SU-DHL-6 (cell line): Measurements from ENCODE around the gene COL27A1.
"Not testable (repeated sequence)": the region's sequence is repeated elsewhere in the genome, so short reads cannot be mapped to it uniquely, and the experiment has no call there.

Experiments used
- H2AFZ ChIP-seq: fragments of 200-600 bp; sonication (generic); 2 replicates; pipeline ENCODE4 v1.6.1; 2014; ENCODE audit warnings: low read depth, mild to moderate bottlenecking, moderate library complexity, mixed read lengths, antibody characterized with exemption, low read length; ENCODE audit not compliant: severe bottlenecking
- H3F3A ChIP-seq: fragments of 200-600 bp; shearing (Covaris generic); 2 replicates; pipeline ENCODE4 v1.6.0; 2016; ENCODE audit warnings: antibody characterized with exemption, mild to moderate bottlenecking; ENCODE audit not compliant: insufficient read depth
- H3K27ac ChIP-seq: fragments of 200-600 bp; sonication (generic); 2 replicates; pipeline ENCODE4 v1.5.1; 2016; ENCODE audit warnings: low read depth, mild to moderate bottlenecking, low read length, moderate library complexity, mixed read lengths
- H3K27me3 ChIP-seq: fragments of 200-600 bp; sonication (generic), shearing (Covaris generic); 2 replicates; pipeline ENCODE4 v1.6.0; 2014; ENCODE audit warnings: mild to moderate bottlenecking, low read length
- H3K36me3 ChIP-seq: fragments of 200-600 bp; sonication (generic); 2 replicates; pipeline ENCODE4 v1.6.1; 2014; ENCODE audit warnings: mild to moderate bottlenecking, low read length, mixed read lengths
- H3K4me2 ChIP-seq: fragments of 300-600, 200-600 bp; shearing (Covaris generic), sonication (generic); 2 replicates; pipeline ENCODE4 v1.6.0; 2014; ENCODE audit warnings: low read length, low read depth, mild to moderate bottlenecking; ENCODE audit not compliant: poor library complexity, severe bottlenecking
- H3K4me3 ChIP-seq: fragments of 200-600 bp; sonication (generic); 2 replicates; pipeline ENCODE4 v1.5.1; 2014; ENCODE audit warnings: antibody characterized with exemption, low read length, mild to moderate bottlenecking, mixed read lengths; ENCODE audit not compliant: insufficient read depth, poor library complexity, severe bottlenecking
- H3K79me2 ChIP-seq: fragments of 200-600 bp; sonication (generic); 2 replicates; pipeline ENCODE4 v1.6.1; 2014; ENCODE audit warnings: mild to moderate bottlenecking, low read length, moderate library complexity; ENCODE audit not compliant: insufficient read depth
- H3K9ac ChIP-seq: fragments of 200-600 bp; sonication (generic); 2 replicates; pipeline ENCODE4 v1.7.0; 2014; ENCODE audit warnings: mild to moderate bottlenecking, low read length
- H3K9me2 ChIP-seq: fragments of 200-600 bp; sonication (generic); replicated peaks from 2 replicates; pipeline ENCODE4 v1.6.1; 2014; ENCODE audit warnings: low read length; ENCODE audit not compliant: insufficient read depth
- H3K9me3 ChIP-seq: fragments of 200-600 bp; sonication (generic); 2 replicates; pipeline ENCODE4 v1.6.1; 2014; ENCODE audit warnings: low read length, mixed read lengths; ENCODE audit not compliant: insufficient read depth
- H4K20me1 ChIP-seq: fragments of 200-600 bp; sonication (generic); 2 replicates; pipeline ENCODE4 v1.6.1; 2014; ENCODE audit warnings: low read depth, mild to moderate bottlenecking, antibody characterized with exemption, low read length, moderate library complexity, mixed read lengths
- EZH2phosphoT487 ChIP-seq: fragments of 200-600 bp; sonication (generic), shearing (Covaris generic); conservative IDR thresholded peaks from 2 replicates; pipeline ENCODE4 v1.6.1; 2018; ENCODE audit warnings: mild to moderate bottlenecking, antibody characterized with exemption, low read length, moderate library complexity, mixed read lengths
- TF ChIP-seq, protein P1 (sequence below): fragments of 200-600 bp; sonication (generic); IDR thresholded peaks from one replicate; pipeline ENCODE4 v1.5.1; 2017; ENCODE audit warnings: antibody characterized with exemption, mild to moderate bottlenecking, low read length, moderate library complexity; ENCODE audit not compliant: insufficient read depth, poor library complexity, severe bottlenecking

COL27A1 gene

DNA sequence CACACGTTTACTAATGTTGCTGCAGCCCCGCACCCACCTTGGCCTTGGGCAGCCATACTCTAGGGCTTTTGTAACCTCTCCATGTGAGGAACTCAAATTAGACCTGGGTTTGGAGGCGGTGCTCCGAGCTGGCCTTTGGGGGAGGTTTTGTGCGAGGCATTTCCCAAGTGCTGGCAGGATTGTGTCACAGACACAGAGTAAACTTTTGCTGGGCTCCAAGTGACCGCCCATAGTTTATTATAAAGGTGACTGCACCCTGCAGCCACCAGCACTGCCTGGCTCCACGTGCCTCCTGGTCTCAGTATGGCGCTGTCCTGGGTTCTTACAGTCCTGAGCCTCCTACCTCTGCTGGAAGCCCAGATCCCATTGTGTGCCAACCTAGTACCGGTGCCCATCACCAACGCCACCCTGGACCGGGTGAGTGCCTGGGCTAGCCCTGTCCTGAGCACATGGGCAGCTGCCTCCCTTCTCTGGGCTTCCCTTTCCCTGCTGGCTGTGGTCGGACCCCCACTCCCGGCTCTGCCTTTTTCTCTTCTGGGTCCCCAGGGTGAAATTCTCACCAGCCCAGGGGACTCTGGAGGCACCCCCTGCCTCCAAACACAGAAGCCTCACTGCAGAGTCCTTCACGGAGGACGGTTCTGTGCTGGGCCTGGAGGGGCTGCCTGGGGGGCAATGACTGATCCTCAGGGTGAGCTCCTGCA, 167.6 kb downstream of the COL27A1 start, which contains the start of gene ORM1:
Gene ORM1, plus strand, starts transcription at position 268 of the 701 bp plus-strand sequence. Its CDS starts 36 bp downstream, at position 304.
- H3K36me3 ChIP-seq, H3K4me3 ChIP-seq, H3K4me2 ChIP-seq, H3K79me2 ChIP-seq, H3F3A ChIP-seq, H3K9ac ChIP-seq, H3K9me2 ChIP-seq, H3K27ac ChIP-seq, H2AFZ ChIP-seq, H4K20me1 ChIP-seq, H3K27me3 ChIP-seq, H3K9me3 ChIP-seq: not testable (repeated sequence)

DNA sequence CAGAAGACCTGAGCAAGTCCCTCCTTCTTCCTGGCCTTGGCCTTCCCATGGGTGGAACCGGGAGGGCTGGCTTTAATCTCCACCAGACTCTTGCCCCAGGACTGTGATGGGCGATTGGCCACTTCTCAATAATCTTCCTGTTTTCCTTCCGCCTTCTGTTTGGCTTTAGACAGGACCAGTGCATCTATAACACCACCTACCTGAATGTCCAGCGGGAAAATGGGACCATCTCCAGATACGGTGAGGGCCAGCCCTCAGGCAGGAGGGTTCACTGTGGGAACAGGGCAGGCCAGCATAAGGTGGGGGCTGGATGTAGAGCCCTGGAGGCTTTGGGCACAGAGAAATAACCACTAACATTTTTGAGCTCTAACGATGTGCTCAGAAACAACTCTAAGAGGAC, 168.5 kb downstream of the COL27A1 start:
- H3F3A ChIP-seq, H3K27ac ChIP-seq, H3K36me3 ChIP-seq, H3K9ac ChIP-seq, H2AFZ ChIP-seq, H3K9me3 ChIP-seq, H4K20me1 ChIP-seq, H3K4me3 ChIP-seq, H3K79me2 ChIP-seq, H3K27me3 ChIP-seq, H3K4me2 ChIP-seq, H3K9me2 ChIP-seq: not testable (repeated sequence)

GRCh38 chr9:114324492-114324891, 169.2 kb downstream of the COL27A1 start:
- Histone ChIP-seq H3F3A (no peaks in the 10 kb centered on the region), H3K4me2 (no peak overlapping the region), H4K20me1 (no peaks in the 10 kb centered on the region), H3K4me3 (no peak overlapping the region), H3K27ac (no peak overlapping the region), H3K79me2 (no peaks in the 10 kb centered on the region), H2AFZ (no peak overlapping the region), H3K9me2 (no peaks in the 10 kb centered on the region), H3K36me3 (no peaks in the 10 kb centered on the region), H3K9me3 (no peaks in the 10 kb centered on the region), H3K9ac (no peak overlapping the region), H3K27me3 (no peaks in the 10 kb centered on the region)
- no peak for TF ChIP-seq EZH2phosphoT487
- TF ChIP-seq, protein P1, sequence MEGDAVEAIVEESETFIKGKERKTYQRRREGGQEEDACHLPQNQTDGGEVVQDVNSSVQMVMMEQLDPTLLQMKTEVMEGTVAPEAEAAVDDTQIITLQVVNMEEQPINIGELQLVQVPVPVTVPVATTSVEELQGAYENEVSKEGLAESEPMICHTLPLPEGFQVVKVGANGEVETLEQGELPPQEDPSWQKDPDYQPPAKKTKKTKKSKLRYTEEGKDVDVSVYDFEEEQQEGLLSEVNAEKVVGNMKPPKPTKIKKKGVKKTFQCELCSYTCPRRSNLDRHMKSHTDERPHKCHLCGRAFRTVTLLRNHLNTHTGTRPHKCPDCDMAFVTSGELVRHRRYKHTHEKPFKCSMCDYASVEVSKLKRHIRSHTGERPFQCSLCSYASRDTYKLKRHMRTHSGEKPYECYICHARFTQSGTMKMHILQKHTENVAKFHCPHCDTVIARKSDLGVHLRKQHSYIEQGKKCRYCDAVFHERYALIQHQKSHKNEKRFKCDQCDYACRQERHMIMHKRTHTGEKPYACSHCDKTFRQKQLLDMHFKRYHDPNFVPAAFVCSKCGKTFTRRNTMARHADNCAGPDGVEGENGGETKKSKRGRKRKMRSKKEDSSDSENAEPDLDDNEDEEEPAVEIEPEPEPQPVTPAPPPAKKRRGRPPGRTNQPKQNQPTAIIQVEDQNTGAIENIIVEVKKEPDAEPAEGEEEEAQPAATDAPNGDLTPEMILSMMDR = no peak

DNA sequence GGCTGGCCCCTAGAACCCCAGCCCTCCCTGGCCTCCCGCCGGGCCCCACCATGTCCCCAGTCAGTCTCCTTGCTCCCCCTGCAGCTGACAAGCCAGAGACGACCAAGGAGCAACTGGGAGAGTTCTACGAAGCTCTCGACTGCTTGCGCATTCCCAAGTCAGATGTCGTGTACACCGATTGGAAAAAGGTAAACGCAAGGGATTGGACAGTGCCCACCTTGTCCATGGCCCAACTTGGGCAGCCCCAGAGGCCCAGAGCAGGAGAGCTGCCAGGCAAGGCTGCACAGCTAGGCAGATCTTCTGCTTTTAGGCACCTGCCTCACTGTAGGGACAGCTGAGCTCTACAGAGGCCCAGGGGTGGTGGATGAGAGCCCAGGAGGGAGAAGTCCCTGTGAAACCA, 169.6 kb downstream of the COL27A1 start:
- H3K27ac ChIP-seq, H3K9me2 ChIP-seq, H3K9me3 ChIP-seq, H3F3A ChIP-seq, H3K27me3 ChIP-seq, H3K4me3 ChIP-seq, H4K20me1 ChIP-seq, H3K4me2 ChIP-seq, H3K36me3 ChIP-seq, H3K79me2 ChIP-seq, H2AFZ ChIP-seq, H3K9ac ChIP-seq: not testable (repeated sequence)

DNA sequence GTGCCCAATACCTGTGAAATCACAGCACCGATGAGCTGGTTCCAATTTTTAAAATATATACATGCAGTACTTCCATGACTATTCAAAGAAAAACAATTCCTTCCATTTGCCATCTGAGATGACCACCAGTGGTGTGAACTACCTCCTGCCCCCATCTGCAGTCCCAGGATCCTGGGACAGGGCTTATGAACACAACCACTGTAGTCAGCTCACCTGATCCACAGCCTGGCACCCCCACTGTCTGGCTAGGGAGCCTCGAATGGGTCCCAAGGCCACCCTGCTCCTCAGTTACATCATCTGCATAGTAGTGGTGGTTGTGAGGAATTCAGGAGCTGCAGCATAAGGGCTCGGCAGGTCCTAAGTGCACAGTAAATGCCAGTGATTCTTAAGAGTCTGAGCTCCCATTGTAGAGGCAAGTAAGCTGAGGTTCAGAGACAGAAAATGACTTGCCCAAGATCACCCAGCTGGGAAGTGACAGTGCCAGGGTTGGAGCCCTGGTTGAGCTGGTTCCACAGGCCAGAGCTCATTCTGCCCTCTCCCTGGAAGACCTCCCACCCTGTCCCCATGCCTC, 170.4 kb downstream of the COL27A1 start:
- H3K36me3 ChIP-seq, H3K9ac ChIP-seq, H2AFZ ChIP-seq, H3K9me2 ChIP-seq, H3K4me3 ChIP-seq, H3K79me2 ChIP-seq, H3K27me3 ChIP-seq, H4K20me1 ChIP-seq, H3K4me2 ChIP-seq, H3K9me3 ChIP-seq, H3F3A ChIP-seq, H3K27ac ChIP-seq: not testable (repeated sequence)
